ENCODE measurements around the gene SAMSN1. TPM values are rescaled to one million over a fixed set of nuclear protein-coding genes. Genes with fewer than 3 reads are reported as not detected.
A peak's percentile ranks its signal among the peaks of the same experiment; 100 is the strongest.

SAMSN1 gene
- total and polyA plus RNA-seq, 9 of the 15 experiments (the other 6 are each of a cell fraction or from before 2014, with no cell fraction given), result 101 to 223 (median 159) TPM

- TF ChIP-seq SREBF2 (CRISPR knock-in tag; IDR thresholded peaks at IDR 0.05), result no peak
- no peak for TF ChIP-seq YBX1 (IDR thresholded peaks at IDR 0.05)
- no peak for TF ChIP-seq ZNF274 (IDR thresholded peaks at IDR 0.05; ENCODE audit: borderline replicate concordance, low read depth, low read length)
- no peak for TF ChIP-seq ZKSCAN3 (CRISPR knock-in tag; IDR thresholded peaks at IDR 0.05)
- TF ChIP-seq RAD51 (IDR thresholded peaks at IDR 0.05; ENCODE audit: borderline replicate concordance, low read depth), result no peak
- TF ChIP-seq EZH2 (IDR thresholded peaks at IDR 0.05; ENCODE audit: borderline replicate concordance, low read depth, low read length), result no peak
- no peak for TF ChIP-seq ZNF407 (IDR thresholded peaks at IDR 0.05; ENCODE audit: low read depth)
- TF ChIP-seq POLR2A (conservative IDR thresholded peaks at IDR 0.05), result 0 out of 2 replicates have a peak, but pooled peaks have one; percentile 9
- no peak for TF ChIP-seq PHB (CRISPR knock-in tag; IDR thresholded peaks at IDR 0.05)
- TF ChIP-seq CREM (IDR thresholded peaks at IDR 0.05; ENCODE audit: low read depth), result 0 out of 2 replicates have a peak, but pooled peaks have one; percentile 21
- TF ChIP-seq SMARCC2 (IDR thresholded peaks at IDR 0.05; ENCODE audit: low read depth), result peak; percentile 68; the same call in 1 of the 2 replicates
- no peak for TF ChIP-seq SNRNP70 (optimal IDR thresholded peaks at IDR 0.05; ENCODE audit: low read depth, low read length)
- TF ChIP-seq TSC22D4 (tag; IDR thresholded peaks at IDR 0.05), result no peak
- no peak for TF ChIP-seq ARID4B (CRISPR knock-in tag; IDR thresholded peaks at IDR 0.05)
- no peak for TF ChIP-seq KAT2B (IDR thresholded peaks at IDR 0.05; ENCODE audit: low read depth, low read length)
- no peak for TF ChIP-seq ILK (tag; IDR thresholded peaks at IDR 0.05; ENCODE audit: borderline replicate concordance, low read depth)
- no peak for TF ChIP-seq XRCC3 (IDR thresholded peaks at IDR 0.05)
Observed at GRCh38 chr21:14533499-14534428, 12.4 kb downstream of the SAMSN1 start (continued).

Data from K562 (cell line).